HepG2 (cell line): ENCODE measurements around the gene CARD9. TPM values are rescaled to one million over a fixed set of nuclear protein-coding genes. Genes with fewer than 3 reads are reported as not detected.

Source experiments
- AKAP8 ChIP-seq: sonication (generic); formaldehyde crosslinking; IDR thresholded peaks from 2 replicates; pipeline ENCODE4 v1.5.1; 2020; ENCODE audit warnings: mild to moderate bottlenecking, missing genetic modification reagents
- ATF4 ChIP-seq, 2 experiments: fragments of 450-650 bp in 1 of 2; sonication (generic) in 1 of 2; formaldehyde crosslinking; IDR thresholded peaks; 2 replicates each; pipeline versions ENCODE4 v1.5.0 to v1.8.0; 2020 to 2022; ENCODE audit warnings: mild to moderate bottlenecking in 1 of 2, missing genetic modification reagents in 1 of 2
- BHLHE40 ChIP-seq: IDR thresholded peaks from 2 replicates; pipeline ENCODE4 v1.6.1; 2011; ENCODE audit warnings: low read length, improper control_type of control experiment
- CHCHD3 ChIP-seq: sonication (generic); formaldehyde crosslinking; IDR thresholded peaks from 2 replicates; pipeline ENCODE4 v1.8.0; 2022; ENCODE audit warnings: mild to moderate bottlenecking, missing genetic modification reagents, moderate library complexity
- FOXA1 ChIP-seq, 2 experiments: fragments of 450-650 bp in 1 of 2; sonication (generic) in 1 of 2; formaldehyde crosslinking in 1 of 2; IDR thresholded peaks; 2 replicates each; pipeline versions ENCODE4 v1.4.0 to v1.6.1; 2016 to 2020; ENCODE audit warnings: missing genetic modification reagents in 1 of 2
- GATAD1 ChIP-seq: IDR thresholded peaks from 2 replicates; pipeline ENCODE4 v1.6.1; 2016; ENCODE audit warnings: missing genetic modification reagents, missing compliant biosample characterization
- MXD1 ChIP-seq: sonication (generic); formaldehyde crosslinking; IDR thresholded peaks from 2 replicates; pipeline ENCODE4 v1.4.0; 2020; ENCODE audit warnings: mild to moderate bottlenecking, missing genetic modification reagents
- NR2F6 ChIP-seq, 2 experiments: IDR thresholded peaks; 2 replicates each; pipeline ENCODE4 v1.6.1; 2016; ENCODE audit warnings: antibody characterized with exemption in 1 of 2, mild to moderate bottlenecking in 1 of 2
- PHF21A ChIP-seq: sonication (generic); formaldehyde crosslinking; IDR thresholded peaks from 2 replicates; pipeline ENCODE4 v1.5.0; 2020; ENCODE audit warnings: mild to moderate bottlenecking, missing genetic modification reagents
- RAD21 ChIP-seq: fragments of 450-650 bp; formaldehyde crosslinking; IDR thresholded peaks from 2 replicates; pipeline ENCODE4 v1.5.0; 2020; ENCODE audit warnings: mild to moderate bottlenecking
- RELA ChIP-seq: sonication (generic); formaldehyde crosslinking; IDR thresholded peaks from 2 replicates; pipeline ENCODE4 v1.4.0; 2020; ENCODE audit warnings: missing genetic modification reagents
- SAP130 ChIP-seq: IDR thresholded peaks from 2 replicates; pipeline ENCODE4 v1.6.1; 2016; ENCODE audit warnings: low read depth
- SMYD3 ChIP-seq: sonication (generic); formaldehyde crosslinking; IDR thresholded peaks from 2 replicates; pipeline ENCODE4 v1.8.1; 2023; ENCODE audit warnings: mild to moderate bottlenecking, missing genetic modification reagents
- UBTF ChIP-seq: sonication (generic); formaldehyde crosslinking; IDR thresholded peaks from 2 replicates; pipeline ENCODE4 v1.4.0; 2020; ENCODE audit warnings: mild to moderate bottlenecking, missing genetic modification reagents
- ZFP36 ChIP-seq: fragments of 150-350 bp; IDR thresholded peaks from 2 replicates; pipeline ENCODE4 v1.6.1; 2018; ENCODE audit warnings: borderline replicate concordance, low read length, low read depth; ENCODE audit not compliant: partially characterized antibody
- ZNF205 ChIP-seq: IDR thresholded peaks from 2 replicates; pipeline ENCODE4 v1.6.1; 2018; ENCODE audit warnings: missing biosample characterization, missing genetic modification reagents
- ZNF224 ChIP-seq: sonication (generic); formaldehyde crosslinking; IDR thresholded peaks from 2 replicates; pipeline ENCODE4 v1.5.0; 2020; ENCODE audit warnings: mild to moderate bottlenecking, missing genetic modification reagents
- ZNF264 ChIP-seq: sonication (generic); formaldehyde crosslinking; IDR thresholded peaks from 2 replicates; pipeline ENCODE4 v1.4.0; 2020; ENCODE audit warnings: missing genetic modification reagents
- ZNF280D ChIP-seq: sonication (generic); formaldehyde crosslinking; IDR thresholded peaks from 2 replicates; pipeline ENCODE4 v1.5.1; 2020; ENCODE audit warnings: mild to moderate bottlenecking, missing genetic modification reagents
- ZNF772 ChIP-seq: sonication (generic); formaldehyde crosslinking; IDR thresholded peaks from 2 replicates; pipeline ENCODE4 v1.5.0; 2020; ENCODE audit warnings: mild to moderate bottlenecking, missing genetic modification reagents
- ZNF773 ChIP-seq: sonication (generic); formaldehyde crosslinking; IDR thresholded peaks from 2 replicates; pipeline ENCODE4 v1.4.0; 2020; ENCODE audit warnings: missing genetic modification reagents, borderline replicate concordance
- ZZZ3 ChIP-seq: sonication (generic); formaldehyde crosslinking; IDR thresholded peaks from 2 replicates; pipeline ENCODE4 v1.4.0; 2020; ENCODE audit warnings: missing genetic modification reagents, mild to moderate bottlenecking, borderline replicate concordance
- polyA plus RNA-seq, 8 experiments: library from polyadenylated mRNA; depleted of rRNA in 3 of 8; stranded (reverse) in 7 of 8; unstranded in 1 of 8; fragments of >200 nt; fragmentation: Illumina TruSeq in 4 of 8; extraction: Trizol in 4 of 8; gene quantifications; 2 replicates each; pipeline versions ENCODE4 v1.2.1 to v1.2.3, GENCODE V29; 2011 to 2016; ENCODE audit warnings: low read depth in 4 of 8, missing spikeins in 1 of 8, mixed read lengths in 1 of 8; ENCODE audit not compliant: insufficient read depth in 1 of 8
- total RNA-seq, 5 experiments: library from RNA; depleted of rRNA; stranded (reverse); fragments of >200 nt; fragmentation: Illumina TruSeq; extraction: Trizol; gene quantifications; 2 replicates each; pipeline ENCODE4 v1.2.3, GENCODE V29; 2016; ENCODE audit warnings: low read depth in 1 of 5
- TF ChIP-seq, protein P1 (sequence below): sonication (generic); formaldehyde crosslinking; IDR thresholded peaks from 2 replicates; pipeline ENCODE4 v1.4.0; 2020; ENCODE audit warnings: missing genetic modification reagents

The CARD9 gene
- total and polyA plus RNA-seq, 2 of the 13 experiments (the other 11 are each of a cell fraction or from before 2014, with no cell fraction given) = 3.3 to 7.4 TPM

DNA sequence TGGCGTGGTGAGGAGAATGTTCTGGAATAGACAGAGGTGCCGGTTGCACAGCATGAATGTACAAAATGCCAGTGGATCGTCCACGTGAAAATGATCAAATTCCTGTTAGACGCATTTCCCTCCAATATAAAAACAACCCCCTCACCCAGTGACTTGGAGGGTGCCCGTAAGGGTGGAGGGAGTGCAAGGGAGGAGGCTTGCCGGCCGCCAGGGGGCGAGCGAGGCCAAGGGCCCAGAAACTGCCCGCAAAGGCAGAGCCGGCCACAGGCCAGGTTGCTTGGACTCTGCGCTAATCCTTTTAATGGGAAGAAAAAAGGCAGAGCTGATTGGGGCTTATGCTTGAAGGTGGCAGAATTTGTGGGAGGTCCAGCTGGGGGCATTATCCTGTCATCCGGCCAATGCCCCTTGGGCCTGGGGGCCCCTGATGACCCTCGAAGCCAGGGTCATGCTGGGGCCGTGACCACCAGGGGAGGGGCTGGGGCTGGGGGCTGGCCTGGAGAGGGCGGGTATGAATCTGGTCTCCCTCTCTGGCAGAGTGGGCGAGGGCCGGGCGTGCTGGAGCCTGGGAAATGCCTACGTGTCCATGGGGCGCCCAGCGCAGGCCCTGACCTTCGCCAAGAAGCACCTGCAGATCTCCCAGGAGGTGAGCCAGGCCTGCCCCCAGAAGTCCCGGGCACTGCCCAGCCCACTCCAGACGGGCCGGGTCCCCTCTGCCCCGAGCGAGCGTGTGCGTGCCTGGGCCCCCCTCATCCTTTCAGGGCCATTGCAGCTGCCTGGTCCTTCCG lies 34.1 kb downstream of the CARD9 start (continued):
- TF ChIP-seq ZNF773 (CRISPR knock-in tag) (no peak), FOXA1 (IDR thresholded peaks at IDR 0.05) (no peak), FOXA1 (CRISPR knock-in tag; IDR thresholded peaks at IDR 0.05) (no peak), ZZZ3 (CRISPR knock-in tag) (no peak), MXD1 (CRISPR knock-in tag) (no peak), ZNF264 (CRISPR knock-in tag) (no peak), ZNF772 (0 out of 2 replicates have a peak, but pooled peaks have one; percentile 30), SMYD3 (no peak), BHLHE40 (0 out of 2 replicates have a peak, but pooled peaks have one; percentile 12), ATF4 (CRISPR knock-in tag; IDR thresholded peaks at IDR 0.05) (no peak), PHF21A (CRISPR knock-in tag) (peak; percentile 47; the same call in 1 of the 2 replicates), ZFP36 (no peak), RELA (CRISPR knock-in tag) (no peak), GATAD1 (CRISPR knock-in tag) (peak; percentile 50; the same call in 1 of the 2 replicates), CHCHD3 (no peak), ZNF280D (CRISPR knock-in tag) (no peak), AKAP8 (no peak), RAD21 (CRISPR knock-in tag) (peak; percentile 90), SAP130 (CRISPR knock-in tag) (peak; percentile 68), ZNF205 (no peak), NR2F6 (IDR thresholded peaks at IDR 0.05) (no peak), NR2F6 (CRISPR knock-in tag; IDR thresholded peaks at IDR 0.05) (peak; percentile 24; the same call in 1 of the 2 replicates), ZNF224 (CRISPR knock-in tag) (no peak), UBTF (CRISPR knock-in tag) (no peak)
- TF ChIP-seq, protein P1, sequence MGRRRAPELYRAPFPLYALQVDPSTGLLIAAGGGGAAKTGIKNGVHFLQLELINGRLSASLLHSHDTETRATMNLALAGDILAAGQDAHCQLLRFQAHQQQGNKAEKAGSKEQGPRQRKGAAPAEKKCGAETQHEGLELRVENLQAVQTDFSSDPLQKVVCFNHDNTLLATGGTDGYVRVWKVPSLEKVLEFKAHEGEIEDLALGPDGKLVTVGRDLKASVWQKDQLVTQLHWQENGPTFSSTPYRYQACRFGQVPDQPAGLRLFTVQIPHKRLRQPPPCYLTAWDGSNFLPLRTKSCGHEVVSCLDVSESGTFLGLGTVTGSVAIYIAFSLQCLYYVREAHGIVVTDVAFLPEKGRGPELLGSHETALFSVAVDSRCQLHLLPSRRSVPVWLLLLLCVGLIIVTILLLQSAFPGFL (CRISPR knock-in tag) = no peak
